PC-3 (cell line): ENCODE results near the gene UBE4B.

ENCODE experiments used
- CTCF ChIP-seq: fragments of 300-600 bp; sonication (generic); conservative IDR thresholded peaks from 2 replicates; pipeline ENCODE4 v1.5.1; 2017; ENCODE audit warnings: antibody characterized with exemption, low read depth, mild to moderate bottlenecking, low read length
- EZH2 ChIP-seq: fragments of 300-600 bp; sonication (generic); IDR thresholded peaks from one replicate; pipeline ENCODE4 v1.6.1; 2017; ENCODE audit warnings: antibody characterized with exemption, mild to moderate bottlenecking, low read length; ENCODE audit not compliant: unreplicated experiment

GRCh38 chr1:10200620-10201019, 167.9 kb downstream of the UBE4B start:
- TF ChIP-seq CTCF (no peak), EZH2 (no peak)
